IPS DF 4.7 (cell line): ENCODE results near the gene CSNK1A1.
"Not testable (repeated sequence)": the region's sequence is repeated elsewhere in the genome, so short reads cannot be mapped to it uniquely, and the experiment has no call there.

Experiments used
- DNase-seq: peaks from one replicate; pipeline ENCODE4 v3.0.0-alpha.2; 2013; ENCODE audit warnings: low spot score; ENCODE audit errors: extremely low read depth

Gene CSNK1A1

GRCh38 chr5:149572576-149573231 lies 21.5 kb upstream of the CSNK1A1 start:
- no peak for DNase-seq

- DNase-seq: no peak
These were observed 20.9 kb upstream of the CSNK1A1 start for GRCh38 chr5:149572170-149572569.

GRCh38 chr5:149567226-149567625 lies 16.0 kb upstream of the CSNK1A1 start:
- DNase-seq: no peak

- peak; percentile 79 for DNase-seq
These were observed 13.4 kb upstream of the CSNK1A1 start for GRCh38 chr5:149564542-149565140.

- DNase-seq: no peak
These were observed 12.2 kb upstream of the CSNK1A1 start for GRCh38 chr5:149563466-149563865.

GRCh38 chr5:149561848-149562247 lies 10.6 kb upstream of the CSNK1A1 start:
- DNase-seq: peak; percentile 83

- no peak for DNase-seq
These were observed 8.5 kb upstream of the CSNK1A1 start for GRCh38 chr5:149559706-149560105.

- no peak for DNase-seq
These were observed 1.4 kb upstream of the CSNK1A1 start for GRCh38 chr5:149552553-149553160.

GRCh38 chr5:149552038-149552494 lies 827 bp upstream of the CSNK1A1 start:
- no peak for DNase-seq

- DNase-seq: no peak
These were observed 529 bp downstream of the CSNK1A1 start for GRCh38 chr5:149550594-149551226.

GRCh38 chr5:149550268-149550583 lies 1.0 kb downstream of the CSNK1A1 start:
- DNase-seq: no peak

GRCh38 chr5:149549461-149550267 lies 1.6 kb downstream of the CSNK1A1 start:
- no peak for DNase-seq

GRCh38 chr5:149546974-149547373 lies 4.3 kb downstream of the CSNK1A1 start:
- DNase-seq: no peak

GRCh38 chr5:149545327-149545726 lies 5.9 kb downstream of the CSNK1A1 start:
- DNase-seq: no peak

- no peak for DNase-seq
These were observed 7.2 kb downstream of the CSNK1A1 start for GRCh38 chr5:149544028-149544420.

GRCh38 chr5:149543361-149544027 lies 7.7 kb downstream of the CSNK1A1 start:
- DNase-seq: no peak

- DNase-seq: no peak
These were observed 9.3 kb downstream of the CSNK1A1 start for GRCh38 chr5:149541893-149542292.

GRCh38 chr5:149540089-149540488 lies 11.2 kb downstream of the CSNK1A1 start:
- no peak for DNase-seq

- DNase-seq: no peak
These were observed 13.8 kb downstream of the CSNK1A1 start for GRCh38 chr5:149537374-149537975.

- DNase-seq: not testable (repeated sequence)
These were observed 15.5 kb downstream of the CSNK1A1 start for GRCh38 chr5:149535787-149536186.

- no peak for DNase-seq
These were observed 18.8 kb downstream of the CSNK1A1 start for GRCh38 chr5:149532413-149532812.
